OCI-LY3 (cell line): Measurements from ENCODE around the gene KANK4.
"Not testable (repeated sequence)": the region's sequence is repeated elsewhere in the genome, so short reads cannot be mapped to it uniquely, and the experiment has no call there.

ENCODE experiments used
- H2AFZ ChIP-seq: fragments of 200-600, 300-600 bp; shearing (Covaris generic); 2 replicates; pipeline ENCODE4 v1.6.0; 2014; ENCODE audit warnings: antibody characterized with exemption, low read depth, low read length
- H3K27ac ChIP-seq: fragments of 200-600, 300-600 bp; sonication (generic); 2 replicates; pipeline ENCODE4 v1.5.1; 2014; ENCODE audit warnings: mild to moderate bottlenecking, low read length, moderate library complexity, mixed read lengths
- H3K27me3 ChIP-seq: fragments of 200-600, 300-600 bp; sonication (generic); 2 replicates; pipeline ENCODE4 v1.6.1; 2014; ENCODE audit warnings: low read depth, low read length, mixed read lengths
- H3K36me3 ChIP-seq: fragments of 200-600, 300-600 bp; sonication (generic); replicated peaks from 2 replicates; pipeline ENCODE3; 2014; ENCODE audit warnings: low read depth, low read length, mixed read lengths
- H3K4me1 ChIP-seq: fragments of 300-600, 200-600 bp; sonication (generic); 2 replicates; pipeline ENCODE4 v1.6.1; 2014; ENCODE audit warnings: low read length, mixed read lengths
- H3K4me2 ChIP-seq: fragments of 200-600, 300-600 bp; sonication (generic); 2 replicates; pipeline ENCODE4 v1.6.1; 2014; ENCODE audit warnings: low read length, mixed read lengths
- H3K4me3 ChIP-seq: fragments of 300-600, 200-600 bp; sonication (generic); 2 replicates; pipeline ENCODE4 v1.5.1; 2014; ENCODE audit warnings: antibody characterized with exemption, mild to moderate bottlenecking, low read length, moderate library complexity
- H3K79me2 ChIP-seq: fragments of 300-600, 200-600 bp; shearing (Covaris generic); 2 replicates; pipeline ENCODE4 v1.6.1; 2014; ENCODE audit warnings: mild to moderate bottlenecking, low read length, mixed read lengths
- H3K9ac ChIP-seq: fragments of 300-600, 200-600 bp; shearing (Covaris generic); 2 replicates; pipeline ENCODE4 v1.6.0; 2014; ENCODE audit warnings: mild to moderate bottlenecking, low read length, moderate library complexity
- H3K9me3 ChIP-seq: fragments of 200-600, 300-600 bp; shearing (Covaris generic); 2 replicates; pipeline ENCODE4 v1.6.1; 2014; ENCODE audit warnings: low read length, mixed read lengths; ENCODE audit not compliant: insufficient read depth
- H4K20me1 ChIP-seq: fragments of 200-600, 300-600 bp; sonication (generic); 2 replicates; pipeline ENCODE4 v1.6.1; 2016; ENCODE audit warnings: low read length, mixed read lengths; ENCODE audit not compliant: insufficient read depth
- CTCF ChIP-seq: fragments of 200-600, 300-600 bp; sonication (generic); IDR thresholded peaks from 2 replicates; pipeline ENCODE4 v1.5.1; 2014; ENCODE audit warnings: antibody characterized with exemption, low read length, low read depth
- EZH2phosphoT487 ChIP-seq: fragments of 200-600 bp; shearing (Covaris generic); IDR thresholded peaks from 2 replicates; pipeline ENCODE4 v1.6.1; 2018; ENCODE audit warnings: antibody characterized with exemption, mixed run types, low read depth

The KANK4 gene

GRCh38 chr1:62245201-62245600, 74.0 kb downstream of the KANK4 start:
- no peak overlapping the region for H3K27ac ChIP-seq
- no peak overlapping the region for H3K4me2 ChIP-seq
- H3K9ac ChIP-seq: no peak overlapping the region
- no peaks in the 10 kb centered on the region for H3K9me3 ChIP-seq
- no peaks in the 10 kb centered on the region for H3K4me1 ChIP-seq
- no peaks in the 10 kb centered on the region for H3K36me3 ChIP-seq
- no peaks in the 10 kb centered on the region for H3K79me2 ChIP-seq
- H4K20me1 ChIP-seq: no peaks in the 10 kb centered on the region
- H2AFZ ChIP-seq: no peak overlapping the region
- TF ChIP-seq CTCF (no peak), EZH2phosphoT487 (no peak)
- H3K27me3 ChIP-seq: no peaks in the 10 kb centered on the region
- H3K4me3 ChIP-seq: no peak overlapping the region

GRCh38 chr1:62244380-62244779, 74.9 kb downstream of the KANK4 start:
- not testable (repeated sequence) for H3K9me3 ChIP-seq, H3K27me3 ChIP-seq, H3K4me2 ChIP-seq, H2AFZ ChIP-seq, H3K79me2 ChIP-seq, H3K36me3 ChIP-seq, H4K20me1 ChIP-seq, H3K27ac ChIP-seq, H3K4me3 ChIP-seq, H3K4me1 ChIP-seq, H3K9ac ChIP-seq

- Histone ChIP-seq H3K4me3 (no peak overlapping the region), H3K4me1 (peaks cover 14% of the 10 kb centered on the region), H4K20me1 (no peaks in the 10 kb centered on the region), H3K9me3 (no peaks in the 10 kb centered on the region), H3K9ac (no peak overlapping the region), H3K79me2 (no peaks in the 10 kb centered on the region), H3K4me2 (no peak overlapping the region), H2AFZ (no peak overlapping the region), H3K27ac (no peak overlapping the region), H3K27me3 (no peaks in the 10 kb centered on the region), H3K36me3 (no peaks in the 10 kb centered on the region)
- no peak for TF ChIP-seq EZH2phosphoT487
- no peak for TF ChIP-seq CTCF
Measured at GRCh38 chr1:62241371-62242131, 77.7 kb downstream of the KANK4 start.

GRCh38 chr1:62240651-62241370, 78.4 kb downstream of the KANK4 start:
- no peaks in the 10 kb centered on the region for H3K9me3 ChIP-seq
- H4K20me1 ChIP-seq: no peaks in the 10 kb centered on the region
- TF ChIP-seq CTCF: no peak
- no peak for TF ChIP-seq EZH2phosphoT487
- no peak overlapping the region for H3K27ac ChIP-seq
- H3K79me2 ChIP-seq: no peaks in the 10 kb centered on the region
- no peak overlapping the region for H3K4me2 ChIP-seq
- H3K9ac ChIP-seq: no peak overlapping the region
- H3K4me3 ChIP-seq: no peak overlapping the region
- no peaks in the 10 kb centered on the region for H3K36me3 ChIP-seq
- peaks cover 18% of the 10 kb centered on the region for H3K4me1 ChIP-seq
- H3K27me3 ChIP-seq: no peaks in the 10 kb centered on the region
- H2AFZ ChIP-seq: no peak overlapping the region

- H3K9me3 ChIP-seq: not testable (repeated sequence)
Measured at GRCh38 chr1:62239652-62240403, 79.4 kb downstream of the KANK4 start.

More at GRCh38 chr1:62239652-62240403, 79.4 kb downstream of the KANK4 start:
- not testable (repeated sequence) for H3K27me3 ChIP-seq, H3K9ac ChIP-seq, H3K4me2 ChIP-seq, H4K20me1 ChIP-seq, H3K79me2 ChIP-seq, H3K36me3 ChIP-seq, H3K27ac ChIP-seq, H3K4me3 ChIP-seq, H2AFZ ChIP-seq
- H3K4me1 ChIP-seq: peaks cover 18% of the 10 kb centered on the region
